GM18505 (cell line): ENCODE measurements around the gene IGSF21.

Experiments used
- ATAC-seq: cut with Tn5 transposase; IDR thresholded peaks from one replicate; pipeline ENCODE4 v1.9.1; 2021; ENCODE audit not compliant: unreplicated experiment
- POLR2A ChIP-seq: IDR thresholded peaks from 4 replicates; pipeline ENCODE4 v1.6.1; 2011; ENCODE audit warnings: borderline replicate concordance; ENCODE audit not compliant: insufficient read depth, insufficient read length; ENCODE audit errors: extremely low read depth

The IGSF21 gene

GRCh38 chr1:18137759-18138345 lies 30.3 kb downstream of the IGSF21 start:
- ATAC-seq: no peak
- TF ChIP-seq POLR2A: no peak

- ATAC-seq: no peak
- TF ChIP-seq POLR2A: no peak
Observed at GRCh38 chr1:18139198-18139981, 31.8 kb downstream of the IGSF21 start.

GRCh38 chr1:18140411-18140810 lies 32.8 kb downstream of the IGSF21 start:
- TF ChIP-seq POLR2A: no peak
- ATAC-seq: no peak

- TF ChIP-seq POLR2A: no peak
- no peak for ATAC-seq
Observed at GRCh38 chr1:18141661-18142060, 34.1 kb downstream of the IGSF21 start.

- ATAC-seq: no peak
- TF ChIP-seq POLR2A: no peak
Observed at GRCh38 chr1:18142471-18142870, 34.9 kb downstream of the IGSF21 start.

GRCh38 chr1:18142969-18143368 lies 35.4 kb downstream of the IGSF21 start:
- ATAC-seq: no peak
- no peak for TF ChIP-seq POLR2A

- ATAC-seq: no peak
- TF ChIP-seq POLR2A: no peak
Observed at GRCh38 chr1:18144062-18144461, 36.5 kb downstream of the IGSF21 start.

- ATAC-seq: no peak
Observed at GRCh38 chr1:18144916-18145647, 37.5 kb downstream of the IGSF21 start.

GRCh38 chr1:18145851-18146618 lies 38.4 kb downstream of the IGSF21 start:
- no peak for TF ChIP-seq POLR2A
- no peak for ATAC-seq

More at GRCh38 chr1:18144916-18145647, 37.5 kb downstream of the IGSF21 start:
- no peak for TF ChIP-seq POLR2A

GRCh38 chr1:18146886-18147285 lies 39.3 kb downstream of the IGSF21 start:
- no peak for TF ChIP-seq POLR2A
- no peak for ATAC-seq

- no peak for ATAC-seq
Observed at GRCh38 chr1:18147672-18148071, 40.1 kb downstream of the IGSF21 start.

GRCh38 chr1:18148461-18148860 lies 40.9 kb downstream of the IGSF21 start:
- ATAC-seq: no peak
- no peak for TF ChIP-seq POLR2A

More at GRCh38 chr1:18147672-18148071, 40.1 kb downstream of the IGSF21 start:
- no peak for TF ChIP-seq POLR2A
